Thoracic aorta (tissue), 2 donors: ENCODE measurements around the gene TTYH3. TPM values are rescaled to one million over a fixed set of nuclear protein-coding genes. Genes with fewer than 3 reads are reported as not detected.

Experiments used
- ATAC-seq: fragments of 150-250 bp; one replicate; pipeline ENCODE4 v1.8.0; 2017; ENCODE audit warnings: low read depth; ENCODE audit not compliant: insufficient number of reproducible peaks, low FRiP score
- DNase-seq: peaks from one replicate; pipeline ENCODE4 v3.0.0-alpha.2; 2020; ENCODE audit warnings: low spot score
- H3K27ac ChIP-seq, 2 donors: fragments of 200-600 bp; sonication (generic); 1 replicate in 1 of 2; 2 replicates in 1 of 2; pipeline ENCODE4 v1.5.1; 2016; ENCODE audit warnings: mild to moderate bottlenecking in 2 of 2, moderate library complexity in 2 of 2
- H3K27me3 ChIP-seq: fragments of 200-600 bp; sonication (generic); replicated peaks from 2 replicates; pipeline ENCODE4 v1.6.0; 2016; ENCODE audit warnings: mild to moderate bottlenecking; ENCODE audit not compliant: insufficient read depth
- H3K36me3 ChIP-seq: fragments of 200-600 bp; sonication (generic); one replicate; pipeline ENCODE4 v1.5.1; 2016
- H3K4me1 ChIP-seq, 2 donors: fragments of 200-600 bp; sonication (generic); 1 replicate in 1 of 2; 2 replicates in 1 of 2; pipeline versions ENCODE4 v1.5.1 to v1.6.0; 2016; ENCODE audit warnings: low read depth in 2 of 2, mild to moderate bottlenecking in 1 of 2; ENCODE audit not compliant: control insufficient read depth in 1 of 2
- H3K4me3 ChIP-seq: fragments of 200-600 bp; sonication (generic); 2 replicates; pipeline ENCODE4 v1.5.1; 2016; ENCODE audit warnings: mild to moderate bottlenecking
- H3K9me3 ChIP-seq: fragments of 200-600 bp; sonication (generic); 2 replicates; pipeline ENCODE4 v1.5.1; 2016
- total RNA-seq, 2 donors: library from RNA; depleted of rRNA; stranded (reverse); fragments of >200 nt; gene quantifications; one replicate each; pipeline versions ENCODE4 v1.1.0 to v1.2.3, GENCODE V29; 2016
- TF ChIP-seq, protein P1 (sequence below): fragments of 200-600 bp; sonication (generic); IDR thresholded peaks from one replicate; pipeline ENCODE4 v1.5.1; 2019; ENCODE audit warnings: antibody characterized with exemption

The TTYH3 gene
- total RNA-seq, 2 donors from 2014 or later, result 58.6 to 69.3 TPM

GRCh38 chr7:2649991-2650390, 18.2 kb downstream of the TTYH3 start:
- H3K27ac ChIP-seq, result no peak overlapping the region
- TF ChIP-seq, protein P1, sequence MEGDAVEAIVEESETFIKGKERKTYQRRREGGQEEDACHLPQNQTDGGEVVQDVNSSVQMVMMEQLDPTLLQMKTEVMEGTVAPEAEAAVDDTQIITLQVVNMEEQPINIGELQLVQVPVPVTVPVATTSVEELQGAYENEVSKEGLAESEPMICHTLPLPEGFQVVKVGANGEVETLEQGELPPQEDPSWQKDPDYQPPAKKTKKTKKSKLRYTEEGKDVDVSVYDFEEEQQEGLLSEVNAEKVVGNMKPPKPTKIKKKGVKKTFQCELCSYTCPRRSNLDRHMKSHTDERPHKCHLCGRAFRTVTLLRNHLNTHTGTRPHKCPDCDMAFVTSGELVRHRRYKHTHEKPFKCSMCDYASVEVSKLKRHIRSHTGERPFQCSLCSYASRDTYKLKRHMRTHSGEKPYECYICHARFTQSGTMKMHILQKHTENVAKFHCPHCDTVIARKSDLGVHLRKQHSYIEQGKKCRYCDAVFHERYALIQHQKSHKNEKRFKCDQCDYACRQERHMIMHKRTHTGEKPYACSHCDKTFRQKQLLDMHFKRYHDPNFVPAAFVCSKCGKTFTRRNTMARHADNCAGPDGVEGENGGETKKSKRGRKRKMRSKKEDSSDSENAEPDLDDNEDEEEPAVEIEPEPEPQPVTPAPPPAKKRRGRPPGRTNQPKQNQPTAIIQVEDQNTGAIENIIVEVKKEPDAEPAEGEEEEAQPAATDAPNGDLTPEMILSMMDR, result no peak
- peaks cover 33% of the 10 kb centered on the region for H3K36me3 ChIP-seq
- no peaks in the 10 kb centered on the region for H3K9me3 ChIP-seq
- no peaks in the 10 kb centered on the region for H3K27me3 ChIP-seq
- no peak for DNase-seq
- H3K4me3 ChIP-seq, result no peak overlapping the region
- H3K4me1 ChIP-seq, result peaks cover under 1 to 2% of the 10 kb centered on the region in 2 donors
- no peak for ATAC-seq

GRCh38 chr7:2650451-2650850, 18.7 kb downstream of the TTYH3 start:
- Histone ChIP-seq H3K4me3 (no peak overlapping the region), H3K27me3 (no peaks in the 10 kb centered on the region), H3K27ac (no peak overlapping the region), H3K36me3 (peaks cover 34% of the 10 kb centered on the region), H3K4me1 (no peaks in the 10 kb centered on the region), H3K9me3 (no peaks in the 10 kb centered on the region)
- TF ChIP-seq, protein P1, result no peak
- DNase-seq (no peak), ATAC-seq (no peak)

DNA sequence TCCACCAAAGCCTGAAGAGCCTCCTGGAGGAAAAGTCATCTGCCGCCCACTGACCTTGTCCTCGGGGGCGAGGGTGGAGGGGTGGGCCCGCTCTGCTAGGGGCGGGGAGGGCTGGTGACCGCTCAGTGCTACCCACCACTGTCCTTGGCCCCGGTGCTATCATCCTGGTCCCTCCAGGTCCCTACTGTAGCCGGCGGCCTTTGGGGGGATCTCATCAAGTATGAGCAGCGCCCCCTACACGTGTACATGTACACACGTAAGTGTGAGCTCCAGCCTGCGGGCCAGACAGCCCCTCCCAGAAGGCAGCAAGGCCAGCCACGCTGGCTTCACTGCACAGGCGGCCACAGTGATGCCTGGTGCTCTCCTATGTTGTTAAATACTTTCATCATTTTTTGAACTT, 19.6 kb downstream of the TTYH3 start:
- H3K27ac ChIP-seq, result no peak overlapping the region
- H3K27me3 ChIP-seq, result no peaks in the 10 kb centered on the region
- no peaks in the 10 kb centered on the region for H3K4me1 ChIP-seq
- TF ChIP-seq, protein P1, result no peak
- H3K4me3 ChIP-seq, result no peak overlapping the region
- no peak for DNase-seq
- no peaks in the 10 kb centered on the region for H3K9me3 ChIP-seq
- H3K36me3 ChIP-seq, result peaks cover 41% of the 10 kb centered on the region
- no peak for ATAC-seq

DNA sequence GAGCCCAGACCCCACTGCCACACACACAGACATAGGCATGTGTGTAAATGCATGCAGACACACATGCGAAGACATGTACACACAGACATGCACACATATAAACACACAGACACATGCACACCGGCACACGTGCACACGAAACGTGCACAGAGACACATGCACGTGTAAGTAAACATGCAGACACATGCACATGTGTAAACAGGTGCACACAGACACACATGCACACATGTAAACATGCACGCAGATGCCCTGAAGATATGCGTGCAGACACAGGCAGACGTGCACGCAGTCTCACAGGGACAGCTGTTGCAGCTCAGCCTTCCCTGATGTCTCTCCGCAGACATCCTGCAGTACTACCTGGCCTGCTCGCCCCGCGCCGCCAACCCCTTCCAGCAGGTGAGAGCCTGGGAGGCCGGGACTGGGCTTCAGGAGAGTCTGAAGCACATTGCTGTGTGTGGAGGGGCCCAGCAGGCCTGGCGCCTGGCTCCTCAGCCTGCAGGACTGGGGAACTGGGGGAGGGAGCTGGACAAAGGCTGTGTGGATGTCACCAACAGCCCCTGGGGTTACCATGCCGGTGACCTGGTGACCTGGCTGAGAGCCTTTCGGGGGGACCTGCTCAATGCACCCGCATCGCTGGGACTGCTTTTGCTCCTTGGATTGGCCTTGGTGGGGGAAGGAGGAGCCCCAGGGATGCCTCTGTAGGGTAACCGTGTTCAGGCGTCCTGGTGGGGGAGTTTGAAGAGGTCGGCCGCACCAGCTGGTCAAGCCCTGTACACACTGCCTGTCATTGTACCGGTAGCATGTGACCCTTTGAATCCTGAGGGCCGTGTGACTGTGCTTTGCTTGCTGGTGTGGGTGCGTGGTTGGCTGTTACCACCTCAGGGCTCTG, 20.3 kb downstream of the TTYH3 start:
- Histone ChIP-seq H3K27ac (no peak overlapping the region), H3K36me3 (peaks cover 44% of the 10 kb centered on the region), H3K4me3 (no peak overlapping the region), H3K9me3 (no peaks in the 10 kb centered on the region), H3K4me1 (no peaks in the 10 kb centered on the region), H3K27me3 (no peaks in the 10 kb centered on the region)
- ATAC-seq, result no peak
- DNase-seq, result no peak
- TF ChIP-seq, protein P1, result no peak

- no peaks in the 10 kb centered on the region for H3K9me3 ChIP-seq
- ATAC-seq (no peak), DNase-seq (no peak)
- H3K27ac ChIP-seq, result no peak overlapping the region
- H3K36me3 ChIP-seq, result peaks cover 41% of the 10 kb centered on the region
- TF ChIP-seq, protein P1, result no peak
- H3K4me3 ChIP-seq, result no peak overlapping the region
- H3K27me3 ChIP-seq, result no peaks in the 10 kb centered on the region
- no peaks in the 10 kb centered on the region for H3K4me1 ChIP-seq
These were observed 20.9 kb downstream of the TTYH3 start for GRCh38 chr7:2652736-2653060.
